ENCODE measurements around the gene PLK4. TPM values are rescaled to one million over a fixed set of nuclear protein-coding genes. Genes with fewer than 3 reads are reported as not detected.
"Not testable (repeated sequence)": the region's sequence is repeated elsewhere in the genome, so short reads cannot be mapped to it uniquely, and the experiment has no call there.

PLK4 gene
- total RNA-seq, 4 donors from 2014 or later: 0.78 to 1.7 (median 1.2) TPM

- TF ChIP-seq EP300 (IDR thresholded peaks at IDR 0.05) (no peak), POLR2A (IDR thresholded peaks at IDR 0.05; ENCODE audit: low read depth) (no peak), POLR2AphosphoS5 (IDR thresholded peaks at IDR 0.05) (no peak)
- TF ChIP-seq, protein P1, sequence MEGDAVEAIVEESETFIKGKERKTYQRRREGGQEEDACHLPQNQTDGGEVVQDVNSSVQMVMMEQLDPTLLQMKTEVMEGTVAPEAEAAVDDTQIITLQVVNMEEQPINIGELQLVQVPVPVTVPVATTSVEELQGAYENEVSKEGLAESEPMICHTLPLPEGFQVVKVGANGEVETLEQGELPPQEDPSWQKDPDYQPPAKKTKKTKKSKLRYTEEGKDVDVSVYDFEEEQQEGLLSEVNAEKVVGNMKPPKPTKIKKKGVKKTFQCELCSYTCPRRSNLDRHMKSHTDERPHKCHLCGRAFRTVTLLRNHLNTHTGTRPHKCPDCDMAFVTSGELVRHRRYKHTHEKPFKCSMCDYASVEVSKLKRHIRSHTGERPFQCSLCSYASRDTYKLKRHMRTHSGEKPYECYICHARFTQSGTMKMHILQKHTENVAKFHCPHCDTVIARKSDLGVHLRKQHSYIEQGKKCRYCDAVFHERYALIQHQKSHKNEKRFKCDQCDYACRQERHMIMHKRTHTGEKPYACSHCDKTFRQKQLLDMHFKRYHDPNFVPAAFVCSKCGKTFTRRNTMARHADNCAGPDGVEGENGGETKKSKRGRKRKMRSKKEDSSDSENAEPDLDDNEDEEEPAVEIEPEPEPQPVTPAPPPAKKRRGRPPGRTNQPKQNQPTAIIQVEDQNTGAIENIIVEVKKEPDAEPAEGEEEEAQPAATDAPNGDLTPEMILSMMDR (IDR thresholded peaks at IDR 0.05): no peak
- Histone ChIP-seq H3K27ac (replicated peaks in 1 of 4) (no peak overlapping the region), H3K4me1 (no peaks in the 10 kb centered on the region), H3K9me3 (no peaks in the 10 kb centered on the region), H3K36me3 (peaks cover 11 to 60% (median 31%) of the 10 kb centered on the region in 4 donors), H3K4me3 (no peak overlapping the region), H3K27me3 (no peaks in the 10 kb centered on the region)
- intact Hi-C loops (cut with DNase I): no loop called here
- WGBS: 100% methylated on average over 1 of the region's 1 CpG
- no peak for DNase-seq (ENCODE audit: extremely low spot score)
These were observed 49.5 kb downstream of the PLK4 start for GRCh38 chr4:127930175-127930574.

GRCh38 chr4:127931836-127932235 is 51.1 kb downstream of the PLK4 start:
- H3K27ac ChIP-seq (replicated peaks in 1 of 4); DNase-seq (ENCODE audit: extremely low spot score); H3K4me3 ChIP-seq; H3K4me1 ChIP-seq; H3K27me3 ChIP-seq; intact Hi-C loops (cut with DNase I); H3K9me3 ChIP-seq: not testable (repeated sequence)
- 90% methylated on average over 6 of the region's 6 CpGs for WGBS
- peaks cover 11 to 54% (median 23%) of the 10 kb centered on the region in 4 donors for H3K36me3 ChIP-seq

- no peak for DNase-seq (ENCODE audit: extremely low spot score)
- intact Hi-C loops (cut with DNase I): no loop called here
- peaks cover 0 to 23% (median 12%) of the 10 kb centered on the region in 4 donors for H3K36me3 ChIP-seq
- TF ChIP-seq, protein P1 (IDR thresholded peaks at IDR 0.05): no peak
- no peak for TF ChIP-seq POLR2AphosphoS5 (IDR thresholded peaks at IDR 0.05)
- TF ChIP-seq POLR2A (IDR thresholded peaks at IDR 0.05; ENCODE audit: low read depth): no peak
- TF ChIP-seq EP300 (IDR thresholded peaks at IDR 0.05): no peak
- 98% methylated on average over 1 of the region's 1 CpG for WGBS
- H3K27me3 ChIP-seq: no peaks in the 10 kb centered on the region
- no peaks in the 10 kb centered on the region for H3K4me1 ChIP-seq
- H3K4me3 ChIP-seq: no peak overlapping the region
- H3K27ac ChIP-seq (replicated peaks in 1 of 4): no peak overlapping the region
- H3K9me3 ChIP-seq: no peaks in the 10 kb centered on the region
These were observed 56.3 kb downstream of the PLK4 start for GRCh38 chr4:127936974-127937373.

Small RNA genes within 50 kb of the gene (small RNA-seq; reads per million reads assigned to genes)
- 0 reads per million in 3 donors for gene RNU6-583P

Other genes with a start within 250 kb of the PLK4 start
- 1 to 10 TPM; 5.9 to 8.7 (median 7.1) TPM for gene INTU, start 247.9 kb upstream of the PLK4 start, total RNA-seq
- gene SLC25A31, start 150.5 kb upstream of the PLK4 start, total RNA-seq: not detected
- gene HSPA4L, start 98.6 kb upstream of the PLK4 start, total RNA-seq: 1 to 10 TPM; 5.0 to 8.7 (median 6.8) TPM
- gene MFSD8, start 84.3 kb downstream of the PLK4 start, total RNA-seq: 10 to 100 TPM; 13.6 to 36.1 (median 16.3) TPM
- gene ABHD18, start 84.5 kb downstream of the PLK4 start, total RNA-seq: 1 to 10 TPM; 4.7 to 10.0 (median 7.1) TPM
- 10 to 100 TPM; 18.9 to 27.5 (median 24.1) TPM for gene LARP1B, start 180.4 kb downstream of the PLK4 start, total RNA-seq

Measured in esophagus muscularis mucosa (tissue), 4 donors.